Activated naive CD4-positive, alpha-beta T cell treated with anti-CD3 and anti-CD28 coated beads, Interleukin-2, amount 50 U/mL, for 24 hours (primary cell): ENCODE results near the gene GALNT8.
"Not testable (repeated sequence)": the region's sequence is repeated elsewhere in the genome, so short reads cannot be mapped to it uniquely, and the experiment has no call there.

Experiments used
- H3K27ac Mint-ChIP-seq: one replicate; pipeline ENCODE4 v1.8.0; 2021; ENCODE audit warnings: mild to moderate bottlenecking, mixed read lengths
- H3K27me3 Mint-ChIP-seq: one replicate; pipeline ENCODE4 v1.8.0; 2021; ENCODE audit warnings: mixed read lengths
- H3K36me3 Mint-ChIP-seq: one replicate; pipeline ENCODE4 v1.8.0; 2021; ENCODE audit warnings: mixed read lengths
- H3K4me1 Mint-ChIP-seq: one replicate; pipeline ENCODE4 v1.8.0; 2021; ENCODE audit warnings: mixed read lengths
- H3K4me3 Mint-ChIP-seq: one replicate; pipeline ENCODE4 v1.8.0; 2021; ENCODE audit warnings: mild to moderate bottlenecking, mixed read lengths
- H3K9me3 Mint-ChIP-seq: one replicate; pipeline ENCODE4 v1.8.0; 2021; ENCODE audit warnings: mixed read lengths

Gene GALNT8

DNA sequence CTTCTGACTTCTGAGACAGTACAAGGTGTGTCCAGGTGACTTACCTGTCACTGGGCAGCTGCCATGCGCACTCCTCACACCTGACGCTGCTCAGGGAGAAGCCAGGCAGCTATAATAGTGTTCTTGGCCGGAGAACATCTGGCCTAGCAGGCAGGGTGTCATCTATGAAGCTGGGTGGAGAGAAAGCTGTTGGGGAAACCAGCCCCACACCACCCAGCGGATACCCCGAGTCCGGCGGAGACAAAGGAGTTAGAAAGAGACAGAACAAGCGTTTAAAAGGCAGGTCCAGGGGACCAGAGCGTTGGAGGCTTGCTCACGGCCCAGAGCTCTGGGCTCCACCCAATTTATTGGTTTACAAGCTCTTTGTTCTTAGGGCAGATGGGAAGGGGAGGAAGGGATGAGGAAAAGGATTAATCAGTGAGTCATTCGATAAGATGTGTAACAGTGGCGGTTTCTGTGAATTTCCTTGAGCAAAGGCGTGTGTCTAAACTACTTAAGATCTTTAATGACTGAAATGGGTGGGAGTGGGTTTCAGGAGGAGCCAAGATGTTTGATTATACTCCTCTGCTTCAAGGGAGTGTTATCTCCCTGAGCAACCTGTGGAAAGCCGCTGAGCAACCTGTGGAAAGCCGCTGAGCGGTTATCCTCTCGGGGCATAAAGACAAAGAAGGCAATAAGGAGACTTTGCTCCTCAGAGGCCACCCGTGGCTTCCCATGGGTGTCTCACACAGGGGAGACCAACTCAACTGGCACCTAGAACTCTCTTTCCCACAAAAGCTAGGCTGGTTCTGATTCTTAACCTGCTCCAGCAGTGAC is at the start of gene GALNT8:
Gene GALNT8, plus strand, starts transcription at position 580 of the 816 bp plus-strand sequence. CDS start 278 bp downstream, outside the sequence.
- H3K4me3 Mint-ChIP-seq: no peak within 1 kb of the TSS
- H3K4me1 Mint-ChIP-seq: no peaks in the 10 kb centered on the region
- no peaks in the 10 kb centered on the region for H3K9me3 Mint-ChIP-seq
- H3K36me3 Mint-ChIP-seq: no peaks in the 10 kb centered on the region
- peaks cover 17% of the 10 kb centered on the region for H3K27me3 Mint-ChIP-seq
- H3K27ac Mint-ChIP-seq: no peak within 1 kb of the TSS

DNA sequence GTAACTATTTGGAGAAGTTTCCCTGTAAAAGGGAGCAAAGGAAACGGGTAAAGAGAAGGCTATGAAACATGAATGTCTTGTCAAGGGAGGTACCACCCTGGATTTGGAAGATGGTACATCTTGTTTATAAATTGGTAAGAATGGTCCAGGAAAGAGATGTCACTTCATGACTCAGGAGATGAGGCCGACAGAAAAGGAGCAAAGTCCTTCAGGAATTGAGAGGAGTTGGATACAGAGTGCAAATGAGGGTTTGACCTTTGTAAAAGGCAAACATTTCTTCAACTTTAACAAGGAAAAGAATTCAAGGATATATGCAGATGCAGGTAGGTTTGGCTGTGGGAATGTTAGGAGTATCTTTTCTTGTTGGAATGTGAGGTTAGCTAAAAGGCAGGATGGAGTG is 40.5 kb upstream of the GALNT8 start:
- Mint-ChIP-seq H3K9me3 (no peaks in the 10 kb centered on the region), H3K36me3 (peaks cover 25% of the 10 kb centered on the region)

DNA sequence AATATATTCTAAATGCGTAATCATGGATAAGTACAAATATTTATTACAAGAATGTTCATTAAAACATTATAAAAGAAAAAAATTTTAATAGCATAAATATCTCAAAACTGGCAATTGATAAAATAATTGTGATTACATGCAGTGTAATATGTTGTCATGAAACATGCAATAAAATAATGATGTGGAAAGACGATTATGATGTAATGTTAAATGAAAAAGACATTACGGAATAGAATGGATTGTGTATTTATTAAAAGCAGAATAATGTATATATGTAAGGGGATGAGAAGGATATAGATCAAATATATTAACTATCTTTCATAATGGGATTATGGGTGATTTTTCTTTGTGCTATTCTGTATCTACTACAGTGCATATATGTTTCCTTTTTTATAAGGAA is 38.5 kb upstream of the GALNT8 start:
- Mint-ChIP-seq H3K27me3 (no peaks in the 10 kb centered on the region), H3K27ac (no peak overlapping the region), H3K36me3 (peaks cover 39% of the 10 kb centered on the region), H3K9me3 (no peaks in the 10 kb centered on the region), H3K4me1 (no peaks in the 10 kb centered on the region), H3K4me3 (no peak overlapping the region)

More for the DNA sequence above, 40.5 kb upstream of the GALNT8 start:
- no peaks in the 10 kb centered on the region for H3K27me3 Mint-ChIP-seq
- H3K4me1 Mint-ChIP-seq: no peaks in the 10 kb centered on the region
- H3K27ac Mint-ChIP-seq: no peak overlapping the region
- H3K4me3 Mint-ChIP-seq: no peak overlapping the region

DNA sequence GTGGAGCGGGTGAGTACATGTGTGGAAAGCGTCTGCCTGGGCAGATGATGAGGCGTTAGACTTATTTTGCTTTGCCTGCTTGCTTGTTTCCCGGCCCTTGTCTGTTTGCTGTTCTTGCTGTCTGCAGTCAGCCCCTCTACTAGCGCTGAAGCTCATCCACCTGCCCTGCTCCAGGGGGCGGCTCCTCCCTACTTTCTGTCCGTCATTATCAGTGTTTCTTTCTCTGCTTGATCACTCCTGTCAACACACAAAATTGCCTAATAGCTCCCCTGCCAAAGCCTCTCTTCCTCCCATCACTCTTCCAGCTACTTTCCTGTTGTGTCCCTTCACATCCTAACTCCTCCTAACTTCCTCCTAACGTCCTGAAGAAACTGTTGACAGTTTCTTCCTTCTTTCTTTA is 34.9 kb upstream of the GALNT8 start:
- H3K4me3 Mint-ChIP-seq: no peak overlapping the region
- H3K4me1 Mint-ChIP-seq: no peaks in the 10 kb centered on the region
- no peaks in the 10 kb centered on the region for H3K27me3 Mint-ChIP-seq
- no peaks in the 10 kb centered on the region for H3K9me3 Mint-ChIP-seq
- no peak overlapping the region for H3K27ac Mint-ChIP-seq
- H3K36me3 Mint-ChIP-seq: peaks cover 43% of the 10 kb centered on the region

GRCh38 chr12:4690760-4691159 is 29.4 kb upstream of the GALNT8 start:
- Mint-ChIP-seq H3K4me3 (no peak overlapping the region), H3K36me3 (peaks cover 34% of the 10 kb centered on the region), H3K27ac (no peak overlapping the region), H3K4me1 (no peaks in the 10 kb centered on the region), H3K9me3 (no peaks in the 10 kb centered on the region), H3K27me3 (no peaks in the 10 kb centered on the region)

GRCh38 chr12:4700621-4701026 is 19.6 kb upstream of the GALNT8 start:
- Mint-ChIP-seq H3K4me3 (no peak overlapping the region), H3K36me3 (peaks cover 6% of the 10 kb centered on the region), H3K4me1 (no peaks in the 10 kb centered on the region), H3K27ac (no peak overlapping the region), H3K9me3 (no peaks in the 10 kb centered on the region), H3K27me3 (peaks cover 1% of the 10 kb centered on the region)

GRCh38 chr12:4701395-4702190 is 18.6 kb upstream of the GALNT8 start:
- no peak overlapping the region for H3K4me3 Mint-ChIP-seq
- peaks cover 3% of the 10 kb centered on the region for H3K36me3 Mint-ChIP-seq
- H3K27me3 Mint-ChIP-seq: peaks cover 1% of the 10 kb centered on the region
- no peak overlapping the region for H3K27ac Mint-ChIP-seq
- no peaks in the 10 kb centered on the region for H3K4me1 Mint-ChIP-seq
- H3K9me3 Mint-ChIP-seq: no peaks in the 10 kb centered on the region

- H3K4me1 Mint-ChIP-seq: no peaks in the 10 kb centered on the region
- peaks cover 6% of the 10 kb centered on the region for H3K27me3 Mint-ChIP-seq
- no peaks in the 10 kb centered on the region for H3K9me3 Mint-ChIP-seq
- H3K4me3 Mint-ChIP-seq: no peak overlapping the region
- H3K27ac Mint-ChIP-seq: no peak overlapping the region
- H3K36me3 Mint-ChIP-seq: peaks cover 3% of the 10 kb centered on the region
These were observed 16.5 kb upstream of the GALNT8 start for GRCh38 chr12:4703676-4704075.

DNA sequence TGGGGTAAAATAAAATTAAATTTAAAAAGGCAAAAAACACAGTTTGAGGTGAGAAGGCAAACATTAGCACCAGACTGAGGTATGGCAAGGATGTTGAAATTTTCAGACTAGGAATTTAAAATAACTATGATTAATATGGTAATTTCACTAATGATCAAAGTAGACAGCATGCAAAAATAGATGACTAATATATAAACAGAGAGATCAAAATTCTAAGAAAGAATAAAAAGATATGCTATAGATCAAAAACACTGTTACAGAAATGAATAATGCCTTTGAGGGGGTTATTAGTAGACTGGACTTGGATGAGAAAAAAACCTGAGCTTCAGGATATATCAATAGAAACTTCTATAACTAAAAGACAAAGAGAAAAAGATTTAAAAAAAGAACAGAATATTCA is 14.4 kb upstream of the GALNT8 start:
- Mint-ChIP-seq H3K9me3 (no peaks in the 10 kb centered on the region), H3K27ac (no peak overlapping the region), H3K36me3 (no peaks in the 10 kb centered on the region), H3K4me1 (no peaks in the 10 kb centered on the region), H3K4me3 (no peak overlapping the region), H3K27me3 (peaks cover 7% of the 10 kb centered on the region)

GRCh38 chr12:4707306-4707705 is 12.9 kb upstream of the GALNT8 start:
- Mint-ChIP-seq H3K27me3 (peaks cover 9% of the 10 kb centered on the region), H3K4me3 (no peak overlapping the region), H3K36me3 (no peaks in the 10 kb centered on the region), H3K4me1 (no peaks in the 10 kb centered on the region), H3K9me3 (no peaks in the 10 kb centered on the region), H3K27ac (no peak overlapping the region)

- no peaks in the 10 kb centered on the region for H3K36me3 Mint-ChIP-seq
- peaks cover 14% of the 10 kb centered on the region for H3K27me3 Mint-ChIP-seq
- H3K27ac Mint-ChIP-seq: no peak overlapping the region
These were observed 10.1 kb upstream of the GALNT8 start for GRCh38 chr12:4710113-4710512.

GRCh38 chr12:4714879-4715278 is 5.3 kb upstream of the GALNT8 start:
- no peaks in the 10 kb centered on the region for H3K4me1 Mint-ChIP-seq
- no peak overlapping the region for H3K4me3 Mint-ChIP-seq
- H3K36me3 Mint-ChIP-seq: no peaks in the 10 kb centered on the region

More at GRCh38 chr12:4710113-4710512, 10.1 kb upstream of the GALNT8 start:
- Mint-ChIP-seq H3K4me3 (no peak overlapping the region), H3K4me1 (no peaks in the 10 kb centered on the region), H3K9me3 (no peaks in the 10 kb centered on the region)

GRCh38 chr12:4717806-4718205 is 2.4 kb upstream of the GALNT8 start:
- no peaks in the 10 kb centered on the region for H3K9me3 Mint-ChIP-seq
- no peaks in the 10 kb centered on the region for H3K36me3 Mint-ChIP-seq
- H3K27me3 Mint-ChIP-seq: peaks cover 20% of the 10 kb centered on the region
- no peak overlapping the region for H3K27ac Mint-ChIP-seq
- no peak overlapping the region for H3K4me3 Mint-ChIP-seq
- H3K4me1 Mint-ChIP-seq: no peaks in the 10 kb centered on the region

More at GRCh38 chr12:4714879-4715278, 5.3 kb upstream of the GALNT8 start:
- H3K9me3 Mint-ChIP-seq: no peaks in the 10 kb centered on the region
- H3K27me3 Mint-ChIP-seq: peaks cover 13% of the 10 kb centered on the region
- no peak overlapping the region for H3K27ac Mint-ChIP-seq

GRCh38 chr12:4720637-4720995 is 416 bp downstream of the GALNT8 start:
- no peak overlapping the region for H3K4me3 Mint-ChIP-seq
- H3K9me3 Mint-ChIP-seq: no peaks in the 10 kb centered on the region
- H3K36me3 Mint-ChIP-seq: no peaks in the 10 kb centered on the region
- no peaks in the 10 kb centered on the region for H3K4me1 Mint-ChIP-seq
- H3K27ac Mint-ChIP-seq: no peak overlapping the region
- H3K27me3 Mint-ChIP-seq: peaks cover 17% of the 10 kb centered on the region

DNA sequence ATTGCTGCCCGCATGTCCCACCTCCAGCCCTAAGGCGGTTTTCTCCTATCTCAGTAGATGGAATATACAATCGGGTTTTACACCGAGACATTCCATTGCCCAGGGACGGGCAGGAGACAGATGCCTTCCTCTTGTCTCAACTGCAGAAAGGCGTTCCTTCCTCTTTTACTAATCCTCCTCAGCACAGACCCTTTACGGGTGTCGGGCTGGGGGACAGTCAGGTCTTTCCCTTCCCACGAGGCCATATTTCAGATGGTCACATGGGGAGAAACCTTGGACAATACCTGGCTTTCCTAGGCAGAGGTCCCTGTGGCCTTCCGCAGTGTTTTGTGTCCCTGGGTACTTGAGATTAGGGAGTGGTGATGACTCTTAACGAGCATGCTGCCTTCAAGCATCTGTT is 1.4 kb downstream of the GALNT8 start:
- H3K9me3 Mint-ChIP-seq, H3K4me3 Mint-ChIP-seq, H3K36me3 Mint-ChIP-seq, H3K4me1 Mint-ChIP-seq, H3K27ac Mint-ChIP-seq: not testable (repeated sequence)
- H3K27me3 Mint-ChIP-seq: peaks cover 17% of the 10 kb centered on the region

DNA sequence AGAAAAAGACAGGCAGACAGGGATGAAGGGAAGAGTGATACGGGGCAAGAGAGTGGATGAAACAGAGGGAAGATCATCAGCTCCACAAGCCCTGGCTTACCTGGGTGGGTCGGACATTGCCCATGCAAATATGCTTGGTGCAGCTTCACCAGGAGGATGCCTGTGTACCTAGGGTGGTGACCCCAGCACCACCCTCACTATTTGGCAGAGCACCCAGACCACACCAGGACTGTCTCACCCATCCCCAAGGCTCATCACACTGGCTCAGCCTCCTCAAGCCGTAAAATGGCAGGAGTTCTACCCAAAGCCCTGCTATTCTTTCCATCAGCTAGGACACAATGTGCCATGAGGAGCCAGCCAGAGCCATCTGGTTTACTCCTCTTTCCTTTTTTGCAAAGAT is 3.0 kb downstream of the GALNT8 start:
- no peaks in the 10 kb centered on the region for H3K36me3 Mint-ChIP-seq
- H3K9me3 Mint-ChIP-seq: no peaks in the 10 kb centered on the region
- H3K27me3 Mint-ChIP-seq: peaks cover 17% of the 10 kb centered on the region
- H3K4me1 Mint-ChIP-seq: no peaks in the 10 kb centered on the region
- H3K4me3 Mint-ChIP-seq: no peak overlapping the region
- no peak overlapping the region for H3K27ac Mint-ChIP-seq
